H1 (cell line): ENCODE results near the gene KCNAB2. TPM values are rescaled to one million over a fixed set of nuclear protein-coding genes. Genes with fewer than 3 reads are reported as not detected.

Experiments used
- CTCF ChIA-PET: fragments of 300-600 bp; sonication (Branson Sonifier 250); formaldehyde crosslinking; loops from one replicate; lab custom pipeline; 2021; ENCODE audit not compliant: partially characterized antibody; lab: Charles Lee
- POLR2A ChIA-PET: fragments of 300-600 bp; sonication (Branson Sonifier 250); formaldehyde crosslinking; loops from one replicate; lab custom pipeline; 2021; ENCODE audit warnings: inconsistent platforms; ENCODE audit not compliant: partially characterized antibody; lab: Charles Lee
- DNase-seq, 2 experiments: peaks; one replicate each; pipeline versions ENCODE4 v3.0.0 to v3.0.0-alpha.2; 2010 to 2022; ENCODE audit warnings: low spot score in 2 of 2, low read depth in 1 of 2, mixed read lengths in 1 of 2
- FAIRE-seq: peaks from 2 replicates; lab custom pipeline; 2011; peaks lifted over from hg19 to GRCh38; lab: Jason Lieb, UNC
- H2AFZ ChIP-seq: 2 replicates; pipeline ENCODE4 v1.8.1; 2012; ENCODE audit warnings: low read length, inconsistent platforms
- H2AK5ac ChIP-seq: 2 replicates; pipeline ENCODE4 v1.6.1; 2013; ENCODE audit warnings: low read depth, low read length
- H2BK120ac ChIP-seq: replicated peaks from 2 replicates; pipeline ENCODE3; 2013; ENCODE audit warnings: low read depth, low read length, inconsistent platforms
- H2BK12ac ChIP-seq: 2 replicates; pipeline ENCODE4 v1.6.1; 2013; ENCODE audit warnings: low read depth, low read length
- H2BK15ac ChIP-seq: 2 replicates; pipeline ENCODE4 v1.6.1; 2013; ENCODE audit warnings: low read length
- H2BK20ac ChIP-seq: 2 replicates; pipeline ENCODE4 v1.6.1; 2013; ENCODE audit warnings: low read length
- H2BK5ac ChIP-seq: 2 replicates; pipeline ENCODE4 v1.6.1; 2013; ENCODE audit warnings: low read depth, low read length
- H3K14ac ChIP-seq: 2 replicates; pipeline ENCODE4 v1.6.1; 2013; ENCODE audit warnings: inconsistent platforms; ENCODE audit not compliant: insufficient read length
- H3K18ac ChIP-seq: 2 replicates; pipeline ENCODE4 v1.6.1; 2013; ENCODE audit warnings: low read length; ENCODE audit errors: extremely low read depth
- H3K23ac ChIP-seq: 2 replicates; pipeline ENCODE4 v1.6.1; 2013; ENCODE audit warnings: inconsistent platforms; ENCODE audit not compliant: insufficient read length
- H3K23me2 ChIP-seq: 2 replicates; pipeline ENCODE4 v1.6.1; 2013; ENCODE audit warnings: low read depth, low read length
- H3K27ac ChIP-seq: 2 replicates; pipeline ENCODE4 v1.6.1; 2011; ENCODE audit warnings: low read depth, low read length, inconsistent platforms
- H3K27me3 ChIP-seq, 4 experiments: replicated peaks in 1 of 4; 1 replicate in 1 of 4; 2 replicates in 3 of 4; pipeline versions ENCODE4 v1.6.1 to v1.8.1; 2011 to 2013; ENCODE audit warnings: low read length in 3 of 4, mild to moderate bottlenecking in 3 of 4, inconsistent platforms in 2 of 4, mixed read lengths in 2 of 4, moderate library complexity in 1 of 4; ENCODE audit not compliant: control insufficient read depth in 3 of 4, insufficient read depth in 3 of 4; ENCODE audit errors: extremely low read depth in 1 of 4
- H3K36me3 ChIP-seq, 4 experiments: 2 replicates each; pipeline versions ENCODE4 v1.6.1 to v1.8.1; 2011 to 2013; ENCODE audit warnings: mild to moderate bottlenecking in 4 of 4, low read length in 3 of 4, moderate library complexity in 2 of 4, control low read depth in 1 of 4, inconsistent platforms in 1 of 4; ENCODE audit not compliant: insufficient read depth in 4 of 4, control insufficient read depth in 2 of 4
- H3K4ac ChIP-seq: replicated peaks from 2 replicates; pipeline ENCODE3; 2013; ENCODE audit warnings: low read length, low read depth, mixed read lengths, inconsistent platforms; ENCODE audit not compliant: insufficient read length
- H3K4me1 ChIP-seq, 4 experiments: replicated peaks in 1 of 4; 1 replicate in 1 of 4; 2 replicates in 3 of 4; pipeline versions ENCODE4 v1.6.1 to v1.8.1; 2011 to 2013; ENCODE audit warnings: low read length in 3 of 4, inconsistent platforms in 2 of 4, mixed read lengths in 1 of 4; ENCODE audit not compliant: insufficient read depth in 4 of 4, control insufficient read depth in 3 of 4
- H3K4me2 ChIP-seq, 2 experiments: 2 replicates each; pipeline versions ENCODE4 v1.6.1 to v1.8.1; 2011 to 2013; ENCODE audit warnings: low read depth in 2 of 2, low read length in 2 of 2, control low read depth in 1 of 2, inconsistent platforms in 1 of 2, mild to moderate bottlenecking in 1 of 2; ENCODE audit not compliant: insufficient read depth in 1 of 2
- H3K4me3 ChIP-seq, 4 experiments: fragments of 200-600, 300-600 bp in 1 of 4; sonication (generic), shearing (Covaris generic), sonication (Bioruptor Twin) in 1 of 4; 2 replicates each; pipeline versions ENCODE4 v1.5.1 to v1.8.1; 2011 to 2016; ENCODE audit warnings: low read length in 4 of 4, low read depth in 3 of 4, control low read depth in 2 of 4, inconsistent platforms in 2 of 4, mild to moderate bottlenecking in 2 of 4, mixed read lengths in 1 of 4, moderate library complexity in 1 of 4; ENCODE audit not compliant: insufficient read depth in 2 of 4; ENCODE audit errors: extremely low read depth in 1 of 4
- H3K56ac ChIP-seq: replicated peaks from 2 replicates; pipeline ENCODE3; 2013; ENCODE audit warnings: low read depth, mild to moderate bottlenecking, mixed read lengths, low read length, inconsistent platforms; ENCODE audit not compliant: insufficient read length
- H3K79me1 ChIP-seq: 2 replicates; pipeline ENCODE4 v1.6.1; 2013; ENCODE audit warnings: low read depth, low read length, control low read depth
- H3K79me2 ChIP-seq, 2 experiments: 2 replicates each; pipeline versions ENCODE4 v1.6.1 to v1.8.1; 2012 to 2013; ENCODE audit warnings: low read length in 2 of 2, mild to moderate bottlenecking in 2 of 2, inconsistent platforms in 1 of 2; ENCODE audit not compliant: insufficient read depth in 2 of 2, control insufficient read depth in 1 of 2
- H3K9ac ChIP-seq, 4 experiments: replicated peaks in 1 of 4; 1 replicate in 1 of 4; 2 replicates in 3 of 4; pipeline versions ENCODE4 v1.6.1 to v1.8.1; 2011 to 2013; ENCODE audit warnings: low read depth in 3 of 4, low read length in 3 of 4, control low read depth in 2 of 4, mild to moderate bottlenecking in 2 of 4, moderate library complexity in 2 of 4, inconsistent platforms in 1 of 4; ENCODE audit errors: extremely low read depth in 1 of 4
- H3K9me3 ChIP-seq, 2 experiments: 2 replicates each; pipeline versions ENCODE4 v1.6.1 to v1.8.1; 2012 to 2013; ENCODE audit warnings: mild to moderate bottlenecking in 2 of 2, moderate library complexity in 2 of 2, control low read depth in 1 of 2, inconsistent platforms in 1 of 2, low read depth in 1 of 2, low read length in 1 of 2, mixed read lengths in 1 of 2; ENCODE audit not compliant: insufficient read depth in 2 of 2
- H4K20me1 ChIP-seq, 2 experiments: replicated peaks in 1 of 2; 2 replicates each; pipeline versions ENCODE3 to v1.8.1; 2011 to 2013; ENCODE audit warnings: inconsistent platforms in 2 of 2, low read length in 2 of 2, mild to moderate bottlenecking in 1 of 2; ENCODE audit not compliant: insufficient read depth in 2 of 2, control insufficient read depth in 1 of 2
- H4K5ac ChIP-seq: 2 replicates; pipeline ENCODE4 v1.6.1; 2013; ENCODE audit warnings: low read length, low read depth, mixed read lengths, inconsistent platforms; ENCODE audit not compliant: insufficient read length
- H4K8ac ChIP-seq: 2 replicates; pipeline ENCODE4 v1.8.0; 2013; ENCODE audit warnings: mild to moderate bottlenecking, moderate library complexity, low read length, inconsistent platforms; ENCODE audit not compliant: insufficient read depth; ENCODE audit errors: extremely low read depth
- H4K91ac ChIP-seq: replicated peaks from 2 replicates; pipeline ENCODE3; 2013; ENCODE audit warnings: low read length, mixed read lengths, inconsistent platforms; ENCODE audit not compliant: insufficient read length
- ATF2 ChIP-seq: IDR thresholded peaks from 2 replicates; pipeline ENCODE4 v1.6.1; 2012; ENCODE audit warnings: low read length, inconsistent platforms
- HDAC2 ChIP-seq, 2 experiments: fragments of 300-600 bp in 1 of 2; sonication (generic) in 1 of 2; IDR thresholded peaks; 2 replicates each; pipeline ENCODE4 v1.6.1; 2011 to 2012; ENCODE audit warnings: low read depth in 2 of 2, low read length in 2 of 2, mild to moderate bottlenecking in 2 of 2, moderate library complexity in 2 of 2, borderline replicate concordance in 1 of 2, inconsistent platforms in 1 of 2
- HDAC6 ChIP-seq: IDR thresholded peaks from one replicate; pipeline ENCODE4 v1.7.1; 2012; ENCODE audit warnings: low read depth, mild to moderate bottlenecking, inconsistent platforms, low read length, moderate library complexity
- KDM5A ChIP-seq: fragments of 200-600 bp; IDR thresholded peaks from 2 replicates; pipeline ENCODE4 v1.7.1; 2012; ENCODE audit warnings: mild to moderate bottlenecking, low read length, inconsistent platforms, mixed read lengths
- WGBS, 2 experiments: shearing (Covaris generic) in 1 of 2; methylation state at CpG; one replicate each; pipeline versions ENCODE4 v1.1.6 to v1.1.7; 2013 to 2015; ENCODE audit warnings: low lambda C conversion rate in 2 of 2, mixed read lengths in 2 of 2, inconsistent platforms in 1 of 2, low coverage in 1 of 2, missing lambda C conversion rate in 1 of 2; ENCODE audit not compliant: insufficient replicate concordance in 2 of 2, insufficient coverage in 1 of 2, insufficient read length in 1 of 2; ENCODE audit errors: extremely low coverage in 1 of 2, missing lambda C conversion rate in 1 of 2; 5-methylcytosine and 5-hydroxymethylcytosine counted together
- polyA plus RNA-seq, 7 experiments: library from polyadenylated mRNA; depleted of rRNA in 3 of 7; stranded (reverse) in 5 of 7; unstranded in 2 of 7; fragments of >200 nt in 5 of 7; fragments of 200-250 nt in 2 of 7; gene quantifications; 1 replicate in 5 of 7; 2 replicates in 1 of 7; 4 replicates in 1 of 7; pipeline versions ENCODE4 v1.2.1 to v1.2.3, GENCODE V29; 2011 to 2013; ENCODE audit warnings: missing spikeins in 2 of 7, mixed read lengths in 2 of 7
- total RNA-seq: library from RNA; stranded (reverse); fragmentation: NEBNext Ultra II Directional; extraction: Animal tissue kit (Norgen Biotek cat#: 25700); gene quantifications from 2 replicates; pipeline ENCODE4 v1.2.1, GENCODE V29; 2021

KCNAB2 gene
- total and polyA plus RNA-seq, 2 of the 8 experiments (the other 6 are each of a cell fraction or from before 2014, with no cell fraction given): 4.5 to 7.0 TPM

DNA sequence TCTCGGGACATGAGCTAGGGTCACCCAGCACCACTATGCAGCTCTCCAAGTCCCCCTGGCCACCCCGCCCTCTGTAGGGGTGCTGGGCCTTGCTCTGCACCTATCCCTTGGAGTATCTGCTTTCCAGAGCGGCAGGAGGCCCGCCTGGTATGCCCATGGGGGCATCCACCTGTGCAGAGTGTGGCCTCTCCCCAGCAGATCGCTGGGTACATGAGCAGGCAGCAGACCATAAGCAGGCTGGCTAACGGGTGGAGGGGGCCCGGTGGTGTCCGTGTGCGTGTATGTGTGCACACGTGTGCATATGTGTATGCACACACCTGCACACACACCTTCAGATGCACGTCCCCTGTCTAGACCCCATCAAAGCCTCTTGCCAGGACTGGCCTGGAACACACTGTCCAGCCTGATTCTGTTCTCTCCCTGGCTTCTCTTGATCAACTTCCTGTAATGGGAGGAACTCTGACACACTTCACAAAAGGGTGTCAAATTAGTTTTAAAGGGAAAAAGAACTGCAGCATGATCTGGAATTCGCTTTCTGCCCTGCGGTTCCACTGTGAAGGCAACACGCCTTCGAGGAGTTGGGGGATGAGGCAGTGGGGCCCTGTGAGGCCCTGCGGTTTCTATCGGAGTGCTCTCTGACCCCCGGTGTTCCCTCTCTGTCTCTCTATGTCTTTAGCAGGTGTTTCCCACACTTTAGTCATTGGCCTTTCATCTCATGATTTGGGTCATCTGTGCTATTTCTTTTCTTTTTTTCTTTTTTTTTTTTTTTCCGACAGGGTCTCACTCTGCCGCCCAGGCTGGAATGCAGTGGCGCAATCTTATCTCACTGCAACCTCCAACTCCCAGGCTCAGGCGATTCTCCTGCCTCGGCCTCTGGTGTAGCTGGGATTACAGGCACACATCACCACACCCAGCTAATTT, 36.3 kb upstream of the KCNAB2 start:
- no peak overlapping the region for H2BK20ac ChIP-seq
- H2AK5ac ChIP-seq: no peak overlapping the region
- ChIA-PET CTCF (interaction anchor here (0.6 to 2.5 kb wide), 3 partner anchors 21 to 43 kb away, joined by 3 to 9 read pairs (median 3); no protein-coding TSS in a partner anchor), POLR2A (no interaction called here)
- no peak overlapping the region for H3K4me3 ChIP-seq
- H2BK12ac ChIP-seq: no peak overlapping the region
- no peak overlapping the region for H2BK15ac ChIP-seq
- H4K91ac ChIP-seq: no peak overlapping the region
- H3K36me3 ChIP-seq: no peaks in the 10 kb centered on the region
- H3K14ac ChIP-seq: no peak overlapping the region
- H3K27me3 ChIP-seq: no peaks in the 10 kb centered on the region
- no peak overlapping the region for H3K4ac ChIP-seq
- H3K56ac ChIP-seq: no peak overlapping the region
- no peak overlapping the region for H3K23ac ChIP-seq
- H3K4me2 ChIP-seq: no peak overlapping the region
- no peak for TF ChIP-seq HDAC6
- TF ChIP-seq HDAC2 (IDR thresholded peaks at IDR 0.05; ENCODE audit: borderline replicate concordance in 1 of 2, low read depth in 2 of 2, low read length in 2 of 2): no peak
- no peak for TF ChIP-seq ATF2
- TF ChIP-seq KDM5A: no peak
- H3K4me1 ChIP-seq: no peaks in the 10 kb centered on the region
- DNase-seq (no peak), FAIRE-seq (no peak)
- H2BK5ac ChIP-seq: no peak overlapping the region
- H2AFZ ChIP-seq: no peak overlapping the region
- H3K27ac ChIP-seq: no peak overlapping the region
- no peaks in the 10 kb centered on the region for H3K79me1 ChIP-seq
- no peaks in the 10 kb centered on the region for H3K9me3 ChIP-seq
- H4K5ac ChIP-seq: no peak overlapping the region
- peaks cover 0 to 5% of the 10 kb centered on the region in 2 experiments for H4K20me1 ChIP-seq
- H3K23me2 ChIP-seq: peaks cover 4% of the 10 kb centered on the region; the same call in 1 of the 2 replicates
- WGBS, 2 experiments: 92% methylated on average over 20 of the region's 23 CpGs; no CpG with 5 or more reads in 1 of the 2 experiments
- no peak overlapping the region for H3K9ac ChIP-seq
- H4K8ac ChIP-seq: no peak overlapping the region
- H2BK120ac ChIP-seq: no peak overlapping the region
- no peaks in the 10 kb centered on the region for H3K79me2 ChIP-seq
- H3K18ac ChIP-seq: no peak overlapping the region
